NCI-H82 (cell line): ENCODE measurements around the gene HAUS2.
"Not testable (repeated sequence)": the region's sequence is repeated elsewhere in the genome, so short reads cannot be mapped to it uniquely, and the experiment has no call there.

ENCODE experiments used
- DNase-seq: peaks from one replicate; lab custom pipeline; 2025; lab: John Stamatoyannopoulos, UW

HAUS2 gene

DNA sequence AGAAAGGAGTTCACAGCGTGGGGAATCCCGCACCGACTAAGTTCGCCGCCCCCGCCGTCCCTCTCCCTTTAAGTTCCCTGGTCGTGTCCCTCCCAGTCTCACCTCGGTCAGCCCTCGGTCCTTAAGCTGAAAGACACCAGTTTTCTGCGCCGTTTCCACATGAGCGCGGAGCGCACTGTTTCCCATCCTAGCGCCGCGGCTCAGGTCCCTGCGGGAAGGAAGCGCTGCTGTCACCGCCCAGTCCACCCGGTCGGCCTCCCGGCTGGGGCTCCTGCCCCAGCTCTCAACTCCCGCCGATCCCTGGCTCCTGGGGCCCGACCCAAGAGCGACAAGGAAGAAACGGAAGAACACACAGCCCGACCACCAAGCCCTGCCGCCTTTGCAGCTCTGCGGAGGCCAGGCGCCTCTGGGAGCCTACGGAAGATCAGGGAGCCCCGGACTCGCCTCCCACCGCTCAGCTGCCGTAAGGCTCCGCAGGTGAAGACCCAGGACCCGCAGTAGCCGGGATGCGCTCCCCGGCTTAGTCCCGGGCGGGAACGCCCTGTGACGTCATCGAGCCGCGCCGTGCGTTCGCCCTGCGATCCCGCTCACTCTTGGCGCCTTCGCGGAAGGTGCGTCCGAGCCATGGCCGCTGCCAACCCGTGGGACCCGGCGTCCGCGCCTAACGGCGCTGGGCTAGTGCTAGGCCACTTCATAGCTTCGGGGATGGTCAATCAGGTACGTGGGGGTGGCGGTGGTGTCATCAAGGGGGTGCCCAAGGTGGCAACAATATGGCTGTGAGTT is at the start of gene HAUS2, which contains the start of gene LRRC57:
TSS of gene HAUS2 (plus strand) at position 590 of the 783 bp plus-strand sequence. CDS start at position 625, 35 bp downstream.
TSS of gene LRRC57 (minus strand) at position 545 of the 783 bp plus-strand sequence. CDS start at position 186, 359 bp downstream.
- peak; percentile 93 for DNase-seq

- peak; percentile 21 for DNase-seq
These were observed 48.6 kb upstream of the HAUS2 start for GRCh38 chr15:42499858-42500609.

DNA sequence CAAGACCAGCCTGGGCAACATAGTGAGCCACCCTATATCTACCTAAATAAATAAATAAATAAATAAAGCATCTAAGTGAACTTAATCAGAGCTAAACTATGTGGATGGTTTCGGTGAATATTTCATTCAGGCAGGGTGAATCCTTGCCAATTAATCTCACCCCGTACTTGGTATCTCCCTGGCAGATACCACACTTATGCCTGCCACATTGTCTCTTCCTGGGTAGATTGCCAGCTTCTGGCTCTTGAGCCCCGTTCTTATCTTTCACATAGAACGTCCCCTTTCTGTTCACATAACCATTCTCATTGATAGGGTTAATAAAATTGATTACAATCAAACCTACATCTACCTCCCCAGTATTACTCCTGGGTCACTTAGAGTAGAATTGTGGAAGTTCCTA is 46.2 kb upstream of the HAUS2 start:
- no peak for DNase-seq

GRCh38 chr15:42503825-42504224 is 44.8 kb upstream of the HAUS2 start:
- DNase-seq: no peak

DNA sequence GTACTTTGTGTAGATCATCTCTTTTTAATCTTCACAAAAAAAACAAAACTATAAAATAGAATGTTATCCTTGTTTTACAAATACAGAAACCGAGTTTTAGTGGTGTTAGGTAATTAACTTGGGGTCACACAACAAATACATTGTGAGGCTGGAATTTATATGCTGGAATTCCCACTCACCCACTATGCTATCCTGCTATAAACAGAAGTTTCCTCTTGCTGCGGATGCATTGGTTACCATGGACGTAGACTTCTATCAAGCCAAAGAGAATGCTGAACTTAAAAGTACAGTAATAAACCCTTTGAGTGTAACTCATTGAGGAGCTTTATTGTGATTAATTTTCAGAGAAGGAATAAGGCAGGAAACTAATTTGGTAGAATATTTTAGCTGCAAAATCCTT is 44.0 kb upstream of the HAUS2 start:
- DNase-seq: no peak

DNA sequence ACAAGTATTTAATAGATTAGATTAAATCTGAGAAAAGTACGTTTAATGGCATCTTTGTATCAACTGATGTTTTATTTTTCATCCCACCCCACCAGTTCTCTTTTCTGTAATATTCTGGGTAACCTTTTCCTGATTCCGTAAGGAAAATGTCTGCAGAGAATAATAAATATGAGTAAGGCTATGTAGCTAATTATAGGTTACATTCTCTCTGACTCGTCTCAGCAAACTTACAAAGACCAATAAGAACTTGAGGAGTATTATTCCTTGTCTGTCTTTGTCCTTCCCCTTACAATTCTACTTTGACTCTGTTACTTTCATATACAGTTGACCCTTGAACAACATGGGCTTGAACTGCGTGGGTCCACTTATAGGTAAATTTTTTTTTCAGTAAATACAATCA is 41.1 kb upstream of the HAUS2 start:
- no peak for DNase-seq

GRCh38 chr15:42508263-42508690 is 40.4 kb upstream of the HAUS2 start:
- DNase-seq: no peak

DNA sequence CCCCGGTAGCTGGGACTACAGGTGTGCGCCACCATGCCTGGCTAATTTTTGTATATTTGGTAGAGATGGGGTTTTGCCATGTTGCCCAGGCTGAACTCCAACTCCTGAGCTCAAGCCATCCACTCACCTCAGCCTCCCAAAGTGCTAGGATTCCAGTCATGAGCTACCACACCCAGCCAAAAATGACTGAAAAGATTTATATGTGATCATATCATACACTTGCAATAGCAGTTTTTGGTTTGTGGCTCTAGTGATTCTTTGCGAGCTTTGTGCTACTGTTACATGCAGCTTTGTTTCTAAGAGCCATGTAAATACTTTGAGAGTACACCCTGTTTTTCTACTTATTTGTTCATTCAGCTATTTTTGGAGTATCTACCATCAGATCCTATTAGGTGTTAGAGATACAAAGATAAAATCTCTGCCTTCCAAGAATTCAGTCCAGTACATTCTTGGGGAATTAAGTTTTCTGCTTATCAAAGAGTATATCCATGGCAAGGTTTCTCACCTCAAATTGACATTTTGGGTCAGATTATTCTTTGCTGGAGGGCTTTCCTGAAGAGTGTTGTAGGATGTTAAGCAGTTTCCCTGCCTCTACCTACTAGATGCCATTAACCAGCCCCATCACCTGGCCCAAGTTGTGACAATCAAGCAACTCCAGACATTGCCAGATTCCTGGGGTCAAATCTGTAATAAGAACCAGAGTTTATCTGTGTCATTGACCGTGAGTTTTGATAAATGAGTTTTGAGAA is 38.2 kb upstream of the HAUS2 start:
- DNase-seq: no peak

GRCh38 chr15:42511007-42511391 is 37.6 kb upstream of the HAUS2 start:
- no peak for DNase-seq

DNA sequence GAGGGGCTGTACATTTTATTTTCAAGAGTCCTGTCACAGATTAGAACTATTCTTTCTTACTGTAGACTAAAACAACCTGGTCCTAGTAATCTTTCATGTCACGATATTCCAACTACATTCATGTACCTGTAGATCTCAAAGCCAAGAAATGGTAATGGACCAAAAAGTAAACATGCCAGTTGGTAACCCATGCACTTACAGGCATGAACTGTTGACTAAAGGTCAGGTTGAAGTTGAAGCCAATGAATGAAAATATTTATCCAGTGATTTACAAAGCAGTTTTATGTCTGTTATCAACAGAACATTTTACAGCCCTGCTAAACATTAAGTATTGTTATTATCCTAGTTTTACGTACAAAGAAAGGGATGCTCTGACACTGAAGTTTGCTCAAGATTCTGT is 25.3 kb upstream of the HAUS2 start:
- DNase-seq: no peak

- no peak for DNase-seq
These were observed 19.7 kb upstream of the HAUS2 start for GRCh38 chr15:42528970-42529369.

GRCh38 chr15:42533246-42533645 is 15.4 kb upstream of the HAUS2 start:
- DNase-seq: no peak

- no peak for DNase-seq
These were observed 3.6 kb upstream of the HAUS2 start for GRCh38 chr15:42544853-42545629.

DNA sequence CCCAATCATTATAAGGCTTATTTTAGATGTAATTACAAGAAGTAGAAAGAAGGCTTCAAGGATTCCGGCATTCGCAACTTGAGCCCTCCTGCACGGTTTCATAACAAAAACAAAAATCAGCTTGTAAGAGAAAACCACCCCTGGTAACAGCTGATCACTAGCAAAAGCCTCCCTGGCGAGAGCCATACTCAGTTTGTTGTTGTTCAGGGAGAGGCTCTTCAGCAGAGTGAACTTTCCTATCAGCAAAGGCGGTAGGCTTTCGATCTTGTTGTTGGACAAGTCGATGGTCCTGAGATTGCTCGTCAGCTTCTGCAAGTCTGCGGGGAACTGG is 755 bp upstream of the HAUS2 start:
- DNase-seq: peak; percentile 63

DNA sequence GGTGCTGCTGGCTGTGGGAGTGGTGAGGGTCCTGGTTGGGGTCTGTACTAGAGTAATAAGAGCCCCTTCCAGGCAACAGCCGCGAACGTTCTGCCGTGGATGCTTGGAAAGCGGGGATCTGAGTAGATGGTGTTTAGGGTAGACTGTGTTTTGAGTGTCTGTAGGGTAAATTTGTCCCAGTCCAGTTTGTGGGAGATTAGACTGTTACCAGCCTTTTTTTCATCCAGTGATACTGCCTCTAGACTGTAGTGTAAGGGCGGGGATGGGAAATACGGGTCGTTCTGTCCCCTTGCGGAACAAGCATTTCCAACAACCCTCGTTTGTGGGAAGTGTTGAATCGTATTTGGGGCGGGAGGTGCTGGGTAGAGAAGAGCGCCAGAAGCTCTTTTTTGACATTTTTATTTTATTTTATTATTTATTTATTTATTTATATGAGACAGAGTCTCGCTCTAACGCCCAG is 424 bp downstream of the HAUS2 start:
- peak; percentile 78 for DNase-seq

GRCh38 chr15:42549741-42550392 is 1.2 kb downstream of the HAUS2 start:
- no peak for DNase-seq

- no peak for DNase-seq
These were observed 4.9 kb downstream of the HAUS2 start for GRCh38 chr15:42553554-42553953.

GRCh38 chr15:42556550-42557207 is 8.0 kb downstream of the HAUS2 start:
- DNase-seq: not testable (repeated sequence)

- no peak for DNase-seq
These were observed 10.1 kb downstream of the HAUS2 start for GRCh38 chr15:42558739-42559138.

DNA sequence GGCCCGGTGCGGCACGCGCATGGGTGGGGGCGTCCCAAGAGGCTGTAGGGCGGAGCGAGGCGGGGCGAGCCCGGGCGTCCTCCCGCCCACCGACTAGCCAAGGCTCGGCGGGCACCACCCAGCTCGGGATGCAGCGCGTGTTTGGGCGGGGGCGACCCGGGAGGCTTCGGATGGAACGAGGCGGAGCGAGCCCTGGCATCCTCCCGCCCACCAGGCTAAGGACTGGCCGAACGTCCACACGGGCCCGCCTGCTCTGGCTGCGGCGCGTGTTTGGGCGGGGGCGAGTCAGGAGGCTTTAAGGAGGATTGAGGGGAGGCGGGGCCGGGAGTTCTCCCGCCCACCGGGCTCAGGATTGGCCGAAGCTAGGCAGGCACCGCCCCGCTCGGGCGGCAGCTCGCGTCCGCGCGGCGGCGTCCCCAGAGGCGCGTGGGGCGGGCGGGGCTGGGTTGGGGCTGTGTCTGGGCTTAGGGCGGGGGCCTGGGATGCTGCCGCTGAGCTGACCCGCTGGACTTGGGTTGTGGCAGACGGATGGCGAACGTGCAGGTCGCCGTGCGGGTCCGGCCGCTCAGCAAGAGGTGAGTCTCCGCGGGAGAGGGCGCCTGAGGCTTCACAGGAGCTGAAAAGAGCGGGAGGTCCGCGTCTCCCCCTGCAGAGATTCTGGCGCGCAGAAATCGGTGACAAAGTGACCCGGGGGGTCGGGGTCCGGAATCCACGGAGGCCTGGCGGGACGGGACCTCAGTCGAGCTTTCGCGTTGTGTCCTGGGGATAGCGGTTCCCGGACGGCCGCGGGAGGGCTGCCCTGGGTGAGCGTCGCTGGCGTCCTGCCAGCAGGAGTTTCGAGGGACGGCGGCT is 26.8 kb downstream of the HAUS2 start, which contains the start of gene STARD9:
TSS of gene STARD9 (plus strand) at position 419 of the 852 bp plus-strand sequence. CDS start at position 529, 110 bp downstream.
- peak; percentile 100 for DNase-seq
